Fibroblast of skin of right biceps (primary cell): ENCODE measurements around the gene MOV10L1.
"Not testable (repeated sequence)": the region's sequence is repeated elsewhere in the genome, so short reads cannot be mapped to it uniquely, and the experiment has no call there.

Source experiments
- DNase-seq: peaks from one replicate; pipeline ENCODE4 v3.0.0-alpha.2; 2013

The MOV10L1 gene

GRCh38 chr22:50165436-50166123, 75.8 kb downstream of the MOV10L1 start:
- DNase-seq: no peak

GRCh38 chr22:50167689-50168489, 78.1 kb downstream of the MOV10L1 start:
- no peak for DNase-seq

- DNase-seq: not testable (repeated sequence)
Measured at GRCh38 chr22:50168490-50169180, 78.8 kb downstream of the MOV10L1 start.

GRCh38 chr22:50169181-50169759, 79.5 kb downstream of the MOV10L1 start:
- DNase-seq: no peak

GRCh38 chr22:50169774-50170341, 80.1 kb downstream of the MOV10L1 start:
- DNase-seq: peak; percentile 38

- no peak for DNase-seq
Measured at GRCh38 chr22:50170453-50171318, 80.9 kb downstream of the MOV10L1 start, which contains the start of gene PANX2. Gene PANX2 (plus strand): TSS chr22:50170731. CDS start chr22:50170731, 0 bp downstream.

GRCh38 chr22:50171319-50171964, 81.6 kb downstream of the MOV10L1 start:
- DNase-seq: no peak

GRCh38 chr22:50171965-50172421, 82.2 kb downstream of the MOV10L1 start:
- DNase-seq: no peak

GRCh38 chr22:50173311-50173982, 83.6 kb downstream of the MOV10L1 start:
- DNase-seq: no peak

GRCh38 chr22:50173983-50174355, 84.2 kb downstream of the MOV10L1 start:
- DNase-seq: no peak

GRCh38 chr22:50174382-50175190, 84.8 kb downstream of the MOV10L1 start:
- no peak for DNase-seq

GRCh38 chr22:50175191-50175461, 85.3 kb downstream of the MOV10L1 start:
- no peak for DNase-seq

- no peak for DNase-seq
Measured at GRCh38 chr22:50175921-50176849, 86.4 kb downstream of the MOV10L1 start.

GRCh38 chr22:50176850-50177536, 87.2 kb downstream of the MOV10L1 start:
- DNase-seq: no peak

GRCh38 chr22:50177537-50178470, 88.0 kb downstream of the MOV10L1 start:
- no peak for DNase-seq

- DNase-seq: no peak
Measured at GRCh38 chr22:50178471-50178864, 88.7 kb downstream of the MOV10L1 start.
